K562 (cell line): ENCODE results near the gene GALNT7. TPM values are rescaled to one million over a fixed set of nuclear protein-coding genes. Genes with fewer than 3 reads are reported as not detected.

Experiments
- BRF1 ChIP-seq: IDR thresholded peaks from 3 replicates; pipeline ENCODE4 v1.6.1; 2011; ENCODE audit warnings: borderline replicate concordance, mild to moderate bottlenecking; ENCODE audit not compliant: insufficient read length; ENCODE audit errors: extremely low read depth
- CC2D1A ChIP-seq: fragments of 450-650 bp; IDR thresholded peaks from 2 replicates; pipeline ENCODE4 v1.6.1; 2017; ENCODE audit warnings: mild to moderate bottlenecking
- CCAR2 ChIP-seq: fragments of 200-400 bp; formaldehyde crosslinking; IDR thresholded peaks from 2 replicates; pipeline ENCODE4 v1.6.1; 2017; ENCODE audit warnings: mild to moderate bottlenecking, low read depth, low read length
- ESRRA ChIP-seq: fragments of 450-650 bp; IDR thresholded peaks from 2 replicates; pipeline ENCODE4 v1.6.1; 2014; ENCODE audit warnings: low read depth, mild to moderate bottlenecking, moderate library complexity, borderline replicate concordance
- HNRNPL ChIP-seq: fragments of 200-400 bp; formaldehyde crosslinking; IDR thresholded peaks from 2 replicates; pipeline ENCODE4 v1.6.1; 2017; ENCODE audit warnings: low read depth, mild to moderate bottlenecking, low read length
- ILK ChIP-seq: fragments of 450-650 bp; IDR thresholded peaks from 2 replicates; pipeline ENCODE4 v1.6.1; 2016; ENCODE audit warnings: missing genetic modification characterization, low read depth, mild to moderate bottlenecking, missing compliant biosample characterization, moderate library complexity, borderline replicate concordance
- JUN ChIP-seq, 2 experiments: sonication (generic) in 1 of 2; formaldehyde crosslinking in 1 of 2; IDR thresholded peaks; 2 replicates each; pipeline versions ENCODE4 v1.6.1 to v1.8.0; 2012 to 2022; ENCODE audit warnings: borderline replicate concordance in 2 of 2, mild to moderate bottlenecking in 2 of 2, improper control_type of control experiment in 1 of 2, low read depth in 1 of 2, low read length in 1 of 2, missing genetic modification reagents in 1 of 2
- L3MBTL2 ChIP-seq: fragments of 450-650 bp; IDR thresholded peaks from 2 replicates; pipeline ENCODE4 v1.6.1; 2016; ENCODE audit warnings: mild to moderate bottlenecking, moderate library complexity
- NFATC3 ChIP-seq: fragments of 450-650 bp; IDR thresholded peaks from 2 replicates; pipeline ENCODE4 v1.6.1; 2017; ENCODE audit warnings: mild to moderate bottlenecking
- NRF1 ChIP-seq, 2 experiments: fragments of 450-650 bp; IDR thresholded peaks in 1 of 2; conservative IDR thresholded peaks in 1 of 2; 2 replicates each; pipeline ENCODE4 v1.6.1; 2014; ENCODE audit warnings: mild to moderate bottlenecking in 2 of 2
- PHF20 ChIP-seq: fragments of 450-650 bp; IDR thresholded peaks from 2 replicates; pipeline ENCODE4 v1.6.1; 2018; ENCODE audit not compliant: partially characterized antibody
- RBM15 ChIP-seq: fragments of 200-400 bp; formaldehyde crosslinking; IDR thresholded peaks from 2 replicates; pipeline ENCODE4 v1.6.1; 2018; ENCODE audit warnings: mild to moderate bottlenecking, low read length, moderate library complexity; ENCODE audit not compliant: insufficient read depth
- RBM34 ChIP-seq: fragments of 200-400 bp; formaldehyde crosslinking; IDR thresholded peaks from 2 replicates; pipeline ENCODE4 v1.6.1; 2018; ENCODE audit warnings: low read length, borderline replicate concordance; ENCODE audit not compliant: insufficient read depth
- TBP ChIP-seq: optimal IDR thresholded peaks from 2 replicates; pipeline ENCODE3; 2011; ENCODE audit warnings: low read depth, low read length, improper control_type of control experiment
- ZBTB1 ChIP-seq: sonication (generic); formaldehyde crosslinking; IDR thresholded peaks from 2 replicates; pipeline ENCODE4 v1.8.1; 2023; ENCODE audit warnings: missing genetic modification reagents, low read depth, mild to moderate bottlenecking, borderline replicate concordance
- ZNF124 ChIP-seq: sonication (generic); formaldehyde crosslinking; IDR thresholded peaks from 2 replicates; pipeline ENCODE4 v1.8.1; 2022; ENCODE audit warnings: missing genetic modification reagents
- ZNF3 ChIP-seq: fragments of 250-450 bp; sonication (Bioruptor Pico); IDR thresholded peaks from 2 replicates; pipeline ENCODE4 v1.5.0; 2021; ENCODE audit warnings: mild to moderate bottlenecking, moderate library complexity
- ZNF316 ChIP-seq: fragments of 450-650 bp; IDR thresholded peaks from 2 replicates; pipeline ENCODE4 v1.6.1; 2016
- ZNF444 ChIP-seq: fragments of 250-450 bp; sonication (Bioruptor Pico); IDR thresholded peaks from 2 replicates; pipeline ENCODE4 v1.4.0; 2020; ENCODE audit warnings: mild to moderate bottlenecking, moderate library complexity
- ZNF77 ChIP-seq: fragments of 250-450 bp; sonication (Bioruptor Pico); IDR thresholded peaks from 2 replicates; pipeline ENCODE4 v1.5.0; 2020
- polyA plus RNA-seq, 8 experiments: library from polyadenylated mRNA; depleted of rRNA in 4 of 8; stranded (reverse) in 5 of 8; unstranded in 3 of 8; fragments of >200 nt; fragmentation: Nextera tagmentation in 2 of 8; fragmentation: Illumina TruSeq in 1 of 8; extraction: Ambion mirVana in 2 of 8; extraction: Trizol in 1 of 8; gene quantifications; 2 replicates each; pipeline versions ENCODE4 v1.2.1 to v1.2.3, GENCODE V29; 2011 to 2014; ENCODE audit warnings: inconsistent platforms in 1 of 8, missing spikeins in 1 of 8
- total RNA-seq, 7 experiments: library from RNA; depleted of rRNA in 6 of 7; stranded (reverse); fragments of >200 nt in 6 of 7; fragmentation: Illumina TruSeq in 2 of 7; extraction: Trizol in 2 of 7; gene quantifications; 2 replicates each; pipeline versions ENCODE4 v1.2.1 to v1.2.3, GENCODE V29; 2011 to 2021; ENCODE audit warnings: low replicate concordance in 1 of 7
- TF ChIP-seq, protein P1 (sequence below): sonication (generic); formaldehyde crosslinking; IDR thresholded peaks from 2 replicates; pipeline ENCODE4 v1.9.0; 2022; ENCODE audit warnings: mild to moderate bottlenecking, missing genetic modification reagents
- TF ChIP-seq, protein P2 (sequence below), 3 experiments: fragments of 200-800 bp in 1 of 3; fragments of 250-450 bp in 1 of 3; fragments of 450-650 bp in 1 of 3; sonication (Bioruptor Pico) in 1 of 3; sonication (Bioruptor generic) in 1 of 3; formaldehyde crosslinking in 1 of 3; IDR thresholded peaks; 2 replicates each; pipeline versions ENCODE4 v1.6.1 to v1.8.0; 2016 to 2022; ENCODE audit warnings: mild to moderate bottlenecking in 2 of 3, missing genetic modification characterization in 2 of 3, missing compliant biosample characterization in 1 of 3, moderate library complexity in 1 of 3

Gene GALNT7
- total and polyA plus RNA-seq, 9 of the 15 experiments (the other 6 are each of a cell fraction or from before 2014, with no cell fraction given), result 16.7 to 38.7 (median 31.1) TPM

DNA sequence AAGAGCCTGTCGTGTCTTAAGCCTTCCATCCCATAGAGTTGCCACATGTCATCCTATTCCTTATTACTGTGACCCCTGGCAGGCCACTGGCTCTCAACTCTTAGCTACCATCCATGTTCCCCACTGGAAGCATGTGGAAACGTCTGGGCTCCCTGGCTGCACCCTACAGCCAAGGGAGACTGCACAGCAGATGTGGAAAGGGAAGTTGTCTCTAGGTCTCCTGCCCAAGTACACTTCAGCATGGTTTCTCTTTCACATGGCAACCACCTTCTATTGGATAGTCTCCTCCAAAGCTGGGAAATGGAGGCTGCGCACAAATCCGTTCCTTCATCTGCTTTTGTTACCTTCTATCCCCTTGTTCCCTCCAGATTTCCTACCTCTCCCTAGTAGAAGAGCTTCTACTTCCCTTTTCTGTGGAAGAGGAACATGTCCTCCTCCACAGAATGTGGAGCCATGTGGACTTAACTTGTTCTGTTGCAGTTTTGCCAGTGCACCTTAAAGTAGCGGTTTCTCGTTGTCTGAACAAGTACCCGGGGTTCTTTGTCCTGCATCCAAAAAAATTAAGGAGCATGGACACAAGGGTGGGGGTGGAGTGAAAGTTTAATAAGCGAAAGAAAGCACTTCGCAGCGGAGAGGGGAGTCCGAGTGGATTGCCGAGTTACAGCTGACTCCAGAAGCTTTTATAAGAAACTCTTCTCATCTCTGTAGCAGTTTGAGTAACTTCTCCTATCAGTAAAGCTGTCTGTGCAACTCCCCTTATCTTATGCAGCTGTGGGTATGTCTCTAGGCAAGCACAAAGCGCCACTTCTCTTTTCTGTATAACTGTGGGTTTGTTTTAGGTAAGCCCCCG is 113.0 kb downstream of the GALNT7 start (continued):
- no peak for TF ChIP-seq TBP
- no peak for TF ChIP-seq CCAR2
- peak; percentile 13 for TF ChIP-seq PHF20
- TF ChIP-seq RBM15, result no peak
- no peak for TF ChIP-seq ZNF3 (CRISPR knock-in tag)
- TF ChIP-seq, protein P1, sequence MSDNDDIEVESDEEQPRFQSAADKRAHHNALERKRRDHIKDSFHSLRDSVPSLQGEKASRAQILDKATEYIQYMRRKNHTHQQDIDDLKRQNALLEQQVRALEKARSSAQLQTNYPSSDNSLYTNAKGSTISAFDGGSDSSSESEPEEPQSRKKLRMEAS (CRISPR knock-in tag), result peak; percentile 41; the same call in 1 of the 2 replicates
- TF ChIP-seq HNRNPL, result no peak
- peak in 1 of 2 experiments; percentile 24; a peak in 1 of 4 replicates for TF ChIP-seq NRF1 (conservative IDR thresholded peaks at IDR 0.05 in 1 of 2, IDR thresholded peaks at IDR 0.05 in 1 of 2)
- TF ChIP-seq BRF1, result no peak
- TF ChIP-seq, protein P2, sequence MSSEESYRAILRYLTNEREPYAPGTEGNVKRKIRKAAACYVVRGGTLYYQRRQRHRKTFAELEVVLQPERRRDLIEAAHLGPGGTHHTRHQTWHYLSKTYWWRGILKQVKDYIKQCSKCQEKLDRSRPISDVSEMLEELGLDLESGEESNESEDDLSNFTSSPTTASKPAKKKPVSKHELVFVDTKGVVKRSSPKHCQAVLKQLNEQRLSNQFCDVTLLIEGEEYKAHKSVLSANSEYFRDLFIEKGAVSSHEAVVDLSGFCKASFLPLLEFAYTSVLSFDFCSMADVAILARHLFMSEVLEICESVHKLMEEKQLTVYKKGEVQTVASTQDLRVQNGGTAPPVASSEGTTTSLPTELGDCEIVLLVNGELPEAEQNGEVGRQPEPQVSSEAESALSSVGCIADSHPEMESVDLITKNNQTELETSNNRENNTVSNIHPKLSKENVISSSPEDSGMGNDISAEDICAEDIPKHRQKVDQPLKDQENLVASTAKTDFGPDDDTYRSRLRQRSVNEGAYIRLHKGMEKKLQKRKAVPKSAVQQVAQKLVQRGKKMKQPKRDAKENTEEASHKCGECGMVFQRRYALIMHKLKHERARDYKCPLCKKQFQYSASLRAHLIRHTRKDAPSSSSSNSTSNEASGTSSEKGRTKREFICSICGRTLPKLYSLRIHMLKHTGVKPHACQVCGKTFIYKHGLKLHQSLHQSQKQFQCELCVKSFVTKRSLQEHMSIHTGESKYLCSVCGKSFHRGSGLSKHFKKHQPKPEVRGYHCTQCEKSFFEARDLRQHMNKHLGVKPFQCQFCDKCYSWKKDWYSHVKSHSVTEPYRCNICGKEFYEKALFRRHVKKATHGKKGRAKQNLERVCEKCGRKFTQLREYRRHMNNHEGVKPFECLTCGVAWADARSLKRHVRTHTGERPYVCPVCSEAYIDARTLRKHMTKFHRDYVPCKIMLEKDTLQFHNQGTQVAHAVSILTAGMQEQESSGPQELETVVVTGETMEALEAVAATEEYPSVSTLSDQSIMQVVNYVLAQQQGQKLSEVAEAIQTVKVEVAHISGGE (CRISPR knock-in tag; IDR thresholded peaks at IDR 0.05), result no peak
- TF ChIP-seq ZBTB1 (CRISPR knock-in tag), result no peak
- TF ChIP-seq ZNF124 (CRISPR knock-in tag), result no peak
- no peak for TF ChIP-seq RBM34
- TF ChIP-seq JUN (IDR thresholded peaks at IDR 0.05; ENCODE audit: borderline replicate concordance, low read depth, low read length), result no peak
- TF ChIP-seq JUN (CRISPR knock-in tag; IDR thresholded peaks at IDR 0.05; ENCODE audit: borderline replicate concordance), result no peak
- TF ChIP-seq L3MBTL2, result peak; percentile 71
- TF ChIP-seq ESRRA, result no peak
- TF ChIP-seq ILK (tag), result no peak
- no peak for TF ChIP-seq ZNF316
- TF ChIP-seq NFATC3, result no peak
- no peak for TF ChIP-seq ZNF77 (CRISPR knock-in tag)
- TF ChIP-seq CC2D1A, result no peak
- TF ChIP-seq ZNF444 (CRISPR knock-in tag), result no peak
